ACHN (cell line): ENCODE measurements around the gene ENG.
"Not testable (repeated sequence)": the region's sequence is repeated elsewhere in the genome, so short reads cannot be mapped to it uniquely, and the experiment has no call there.

Source experiments
- DNase-seq: peaks from one replicate; pipeline ENCODE4 v3.0.0-alpha.2; 2015
- in situ Hi-C: cut with HindIII; loops from 2 replicates; pipeline ENCODE4 v1.10.0; 2017; ENCODE audit warnings: low sequenced_read_pairs, low pct_ligation_motif_present, low pct_unique_long_range_greater_than_20kb

Gene ENG

GRCh38 chr9:127852829-127853228 is 1.6 kb downstream of the ENG start:
- no peak for DNase-seq

DNA sequence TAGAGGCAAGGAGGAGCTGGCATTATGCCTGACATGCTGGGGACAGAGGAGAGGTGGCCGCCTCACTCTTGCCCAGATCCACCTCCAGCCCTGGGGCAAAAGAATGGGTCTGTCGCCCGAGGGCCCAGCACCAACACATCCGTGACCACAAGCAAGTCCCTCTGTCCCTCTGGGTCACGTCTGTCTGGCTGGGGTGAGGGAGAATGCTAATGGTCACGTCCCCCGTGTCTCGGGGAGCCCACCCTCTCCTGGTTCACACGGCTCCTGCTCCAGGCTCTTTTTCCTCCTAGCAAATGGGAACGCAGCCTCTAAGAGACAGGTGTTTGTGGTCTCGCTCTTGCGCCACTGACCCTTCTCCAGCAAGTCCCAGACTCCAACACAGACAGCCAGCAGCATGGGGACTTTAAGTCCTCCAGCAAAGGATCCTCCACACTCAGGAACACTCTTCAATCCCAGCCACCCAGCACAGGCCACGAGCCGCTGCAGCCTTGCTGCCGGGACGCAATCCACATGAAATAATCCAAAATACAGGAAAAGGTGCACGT is 4.1 kb downstream of the ENG start:
- in situ Hi-C loops = no loop called here
- DNase-seq = no peak

More at GRCh38 chr9:127852829-127853228, 1.6 kb downstream of the ENG start:
- in situ Hi-C loops = no loop called here

- no peak for DNase-seq
- in situ Hi-C loops = no loop called here
Measured at GRCh38 chr9:127848756-127849504, 5.5 kb downstream of the ENG start.

- in situ Hi-C loops = no loop called here
Measured at GRCh38 chr9:127847833-127848755, 6.4 kb downstream of the ENG start.

GRCh38 chr9:127847178-127847510 is 7.3 kb downstream of the ENG start:
- in situ Hi-C loops = no loop called here
- DNase-seq = no peak

More at GRCh38 chr9:127847833-127848755, 6.4 kb downstream of the ENG start:
- DNase-seq = no peak

DNA sequence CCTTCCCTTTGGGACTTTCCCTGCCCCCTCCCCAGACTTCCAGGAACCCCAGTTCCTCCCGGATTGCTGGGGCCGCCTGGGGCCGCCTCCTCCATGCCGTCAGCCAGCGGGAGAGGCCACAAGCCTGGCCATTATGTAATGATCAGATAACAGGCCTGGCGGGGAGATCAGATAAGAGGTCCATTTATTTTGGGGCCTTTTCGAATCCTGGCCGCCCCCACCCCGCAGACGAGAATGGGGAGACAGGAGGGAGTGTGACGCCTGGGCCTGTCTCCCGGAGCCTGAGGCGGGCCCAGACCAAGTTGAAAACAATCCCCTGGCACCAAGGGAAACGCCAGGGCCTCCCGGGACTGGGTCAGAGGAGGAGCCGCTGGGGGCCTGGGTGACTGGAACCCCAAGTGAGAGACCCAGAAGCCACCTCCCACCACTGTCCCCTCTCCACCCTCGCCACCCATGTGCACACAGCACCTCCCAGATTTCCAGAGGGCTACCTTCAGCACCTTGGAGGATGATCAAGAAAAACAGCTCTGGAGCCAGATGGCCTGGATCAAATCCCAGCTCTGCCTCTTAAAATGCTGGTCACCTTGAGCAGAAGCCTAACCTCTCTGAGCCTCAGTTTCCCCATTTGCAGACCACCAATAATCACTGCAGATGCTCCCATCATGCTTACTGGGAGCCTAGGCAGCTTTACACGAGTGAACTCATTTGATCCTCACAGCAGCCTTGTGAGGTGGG is 7.8 kb downstream of the ENG start:
- no peak for DNase-seq
- in situ Hi-C loops = no loop called here

DNA sequence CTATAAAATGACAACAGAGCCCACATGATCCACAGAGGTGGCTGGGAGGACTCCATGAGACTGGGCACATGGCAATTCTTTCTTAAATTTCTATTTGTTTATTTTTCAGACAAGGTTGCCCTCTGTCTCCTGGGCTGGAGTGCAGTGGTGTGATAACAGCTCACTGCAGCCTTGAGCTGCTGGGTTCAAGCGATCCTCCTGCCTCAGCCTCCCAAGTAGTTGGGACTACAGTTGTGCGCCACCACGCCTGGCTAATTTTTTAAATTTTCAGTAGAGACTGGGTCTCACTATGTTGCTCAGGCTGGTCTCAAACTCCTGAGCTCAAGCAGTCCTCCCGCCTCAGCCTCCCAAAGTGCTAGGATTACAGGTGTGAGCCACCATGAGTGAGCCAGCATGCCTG is 8.8 kb downstream of the ENG start:
- DNase-seq, in situ Hi-C loops: not testable (repeated sequence)

- no peak for DNase-seq
Measured at GRCh38 chr9:127844821-127845359, 9.6 kb downstream of the ENG start.

DNA sequence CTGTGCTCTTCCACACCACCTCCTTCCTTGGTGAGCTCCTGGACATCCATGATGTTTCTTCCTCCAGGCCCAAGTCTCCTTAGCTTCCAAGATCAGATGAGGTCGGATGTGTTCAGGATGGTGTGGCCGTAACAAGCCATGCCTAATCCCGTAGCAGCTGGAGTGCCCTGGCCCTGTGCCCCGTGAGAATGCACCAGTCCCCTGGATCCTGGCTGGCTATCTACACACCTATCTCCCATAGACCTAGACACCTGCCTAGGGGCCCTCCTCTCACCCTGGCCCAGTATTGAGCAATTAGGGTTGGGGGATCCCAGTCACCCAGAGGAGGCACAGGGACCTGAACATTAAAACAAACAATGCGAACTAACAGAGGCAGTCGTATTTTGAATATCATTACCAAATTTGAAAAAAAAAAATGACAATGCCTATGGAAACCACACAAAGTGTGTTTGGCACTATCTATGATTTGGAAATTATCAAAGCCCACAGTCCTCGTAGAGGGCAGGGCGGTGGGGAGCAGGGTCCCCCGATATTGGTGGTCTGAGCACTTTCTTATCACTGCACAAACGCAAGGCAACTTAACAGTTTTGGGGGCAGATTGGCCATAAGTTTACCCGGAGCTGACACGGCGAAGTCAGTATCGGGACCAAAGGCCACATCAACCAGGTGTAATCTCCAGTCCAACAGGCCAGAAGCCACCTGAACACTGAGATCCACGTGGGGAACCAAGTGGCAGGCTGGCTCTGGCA is 13.2 kb downstream of the ENG start:
- in situ Hi-C loops = no loop called here
- no peak for DNase-seq

More at GRCh38 chr9:127844821-127845359, 9.6 kb downstream of the ENG start:
- in situ Hi-C loops = no loop called here

GRCh38 chr9:127838375-127839078 is 15.9 kb downstream of the ENG start:
- DNase-seq = peak; percentile 90
- in situ Hi-C loops = no loop called here

DNA sequence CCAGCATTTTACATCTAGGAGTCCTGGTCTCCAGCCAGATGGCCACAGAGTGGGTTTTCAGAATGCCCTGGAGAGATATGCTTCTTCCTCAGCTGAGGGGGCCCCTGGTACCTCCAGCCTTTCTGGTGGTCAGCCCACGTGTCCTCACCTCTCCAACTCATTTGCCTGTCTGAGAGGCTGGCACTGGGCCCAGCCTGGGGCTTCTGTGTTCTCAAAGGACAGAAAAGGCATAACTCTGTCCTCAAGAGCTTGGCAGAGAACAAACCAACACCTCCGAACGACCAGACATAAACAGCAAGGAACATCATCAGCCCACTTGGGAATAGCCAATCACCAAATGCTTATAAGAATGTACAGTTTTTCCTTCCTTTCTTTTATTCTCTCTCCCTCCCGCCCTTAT is 17.1 kb downstream of the ENG start:
- no peak for DNase-seq
- in situ Hi-C loops = no loop called here

GRCh38 chr9:127836561-127836960 is 17.9 kb downstream of the ENG start:
- in situ Hi-C loops, DNase-seq: not testable (repeated sequence)

DNA sequence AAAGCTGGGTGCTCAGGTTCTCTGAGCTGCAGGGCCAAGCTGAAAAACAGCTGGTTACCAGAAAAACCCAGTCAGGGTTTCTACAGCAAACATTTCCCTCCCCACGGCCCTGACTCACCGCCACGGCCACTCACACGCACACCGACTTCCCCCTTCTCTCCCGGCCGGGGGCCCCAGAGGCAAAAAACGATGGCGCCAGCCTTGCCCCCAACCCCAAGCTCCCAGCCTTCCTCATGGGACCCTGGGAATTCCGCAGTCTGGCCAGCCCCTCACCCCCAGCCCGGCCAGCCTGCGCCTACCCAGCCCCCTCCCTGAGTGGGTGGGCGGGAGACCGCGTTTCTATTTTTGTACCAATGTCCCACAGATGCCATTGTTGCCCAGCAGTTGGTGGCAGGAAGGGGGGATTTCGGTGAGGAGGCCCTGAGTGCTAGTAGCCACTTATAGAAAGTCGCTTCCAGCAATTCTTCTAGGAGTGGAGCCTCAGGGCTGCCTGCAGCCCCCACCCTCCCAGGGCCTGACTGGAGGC is 18.4 kb downstream of the ENG start:
- in situ Hi-C loops = no loop called here

GRCh38 chr9:127833555-127833954 is 20.9 kb downstream of the ENG start:
- in situ Hi-C loops = no loop called here
- no peak for DNase-seq

More for the DNA sequence above, 18.4 kb downstream of the ENG start:
- DNase-seq = no peak

- no peak for DNase-seq
- in situ Hi-C loops = no loop called here
Measured at GRCh38 chr9:127832248-127832647, 22.2 kb downstream of the ENG start.

DNA sequence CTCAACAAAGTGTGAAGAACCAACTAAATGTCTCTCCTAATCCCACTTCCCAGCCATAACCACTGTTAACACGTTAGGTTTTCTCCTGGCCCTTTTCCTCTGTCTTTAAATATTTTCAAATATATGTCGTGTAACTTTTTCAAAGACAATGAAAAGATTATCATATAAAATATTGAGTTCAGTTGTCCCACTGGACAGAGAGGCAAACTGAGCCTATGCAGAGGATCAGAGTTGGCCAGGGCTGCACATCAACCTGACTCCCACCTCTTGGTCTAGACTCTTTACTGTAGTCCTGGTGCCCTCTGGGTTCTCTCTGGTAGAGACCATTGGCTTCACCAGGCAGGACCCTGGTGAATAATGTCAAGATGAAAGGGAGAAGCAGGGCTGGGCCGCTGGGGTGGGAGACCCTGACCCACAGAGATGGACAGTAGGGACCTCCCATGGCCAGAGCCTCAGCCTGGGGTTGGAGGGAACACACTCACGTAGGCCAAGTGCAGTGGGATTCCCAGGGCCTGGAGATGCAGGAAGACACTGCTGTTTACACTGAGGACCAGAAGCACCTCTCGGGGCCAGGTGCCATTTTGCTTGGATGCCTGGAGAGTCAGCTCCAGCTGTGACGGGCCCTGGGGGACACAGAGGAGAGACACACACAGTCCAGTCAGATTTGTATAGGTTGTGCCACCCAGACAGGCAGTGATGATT is 25.1 kb downstream of the ENG start:
- in situ Hi-C loops = no loop called here
- no peak for DNase-seq
